K562 (cell line): ENCODE measurements around the gene KIAA1958. TPM values are rescaled to one million over a fixed set of nuclear protein-coding genes. Genes with fewer than 3 reads are reported as not detected.

ENCODE experiments used
- ATAC-seq: fragments of 200-7000 bp; cut with Tn5 transposase; 3 replicates; pipeline ENCODE4 v1.9.1; 2020; ENCODE audit warnings: moderate library complexity
- BruUV-seq: library from RNA; stranded (reverse); fragments of 400-500 nt; replicated peaks from 2 replicates; lab custom pipeline; 2021; lab: Mats Ljungman, UMichigan
- CTCF ChIA-PET: fragments of 300-600 bp; formaldehyde crosslinking; extraction: SDS; loops from one replicate; lab custom pipeline; 2021; ENCODE audit warnings: low intra/inter-chr PET ratio; lab: Yijun Ruan, JAX
- POLR2A ChIA-PET: fragments of 300-600, 350-650 bp; sonication (Branson Sonifier 250); formaldehyde crosslinking; extraction: SDS; loops from one replicate; lab custom pipeline; 2021; ENCODE audit warnings: antibody characterized with exemption, inconsistent platforms; lab: Yijun Ruan, JAX
- DNase-seq, 4 experiments: peaks; one replicate each; pipeline versions ENCODE4 v3.0.0 to v3.0.0-alpha.2; 2011 to 2018; ENCODE audit warnings: low spot score in 3 of 4, mixed read lengths in 3 of 4; ENCODE audit errors: extremely low read depth in 1 of 4
- FAIRE-seq: peaks from 2 replicates; lab custom pipeline; 2011; peaks lifted over from hg19 to GRCh38; lab: Jason Lieb, UNC
- H2AFZ ChIP-seq: 2 replicates; pipeline ENCODE4 v1.6.0; 2011; ENCODE audit warnings: low read depth, low read length, control low read depth, inconsistent platforms
- H3K27ac ChIP-seq: fragments of 200-600 bp; 3 replicates; pipeline ENCODE4 v1.8.0; 2011; ENCODE audit warnings: low read depth, mild to moderate bottlenecking, control low read depth, inconsistent platforms, low read length, moderate library complexity, mixed read lengths; ENCODE audit errors: extremely low read depth
- H3K27me3 ChIP-seq, 2 experiments: fragments of 300-600 bp in 1 of 2; 2 replicates in 1 of 2; 3 replicates in 1 of 2; pipeline versions ENCODE4 v1.6.0 to v1.8.0; 2011; ENCODE audit warnings: inconsistent platforms in 2 of 2, low read length in 2 of 2, mild to moderate bottlenecking in 1 of 2, mixed read lengths in 1 of 2, moderate library complexity in 1 of 2; ENCODE audit not compliant: control insufficient read depth in 2 of 2, insufficient read depth in 2 of 2
- H3K36me3 ChIP-seq: fragments of 300-600 bp; 3 replicates; pipeline ENCODE4 v1.8.0; 2011; ENCODE audit warnings: mild to moderate bottlenecking, low read length, inconsistent platforms; ENCODE audit not compliant: control insufficient read depth, insufficient read depth
- H3K4me1 ChIP-seq, 2 experiments: fragments of 200-600 bp in 1 of 2; replicated peaks in 1 of 2; 2 replicates in 1 of 2; 3 replicates in 1 of 2; pipeline versions ENCODE4 v1.5.1 to v1.8.0; 2011; ENCODE audit warnings: inconsistent platforms in 2 of 2, low read length in 2 of 2, mild to moderate bottlenecking in 1 of 2, mixed read lengths in 1 of 2, moderate library complexity in 1 of 2; ENCODE audit not compliant: control insufficient read depth in 2 of 2, insufficient read depth in 2 of 2
- H3K4me2 ChIP-seq: 2 replicates; pipeline ENCODE4 v1.6.1; 2011; ENCODE audit warnings: low read length, control low read depth, inconsistent platforms, mixed read lengths; ENCODE audit not compliant: insufficient read depth
- H3K4me3 ChIP-seq: fragments of 200-600 bp; sonication (generic), shearing (Covaris generic); 2 replicates; pipeline ENCODE4 v1.5.1; 2016; ENCODE audit warnings: control low read depth, inconsistent platforms
- H3K79me2 ChIP-seq: fragments of 200-600 bp; 3 replicates; pipeline ENCODE4 v1.8.0; 2011; ENCODE audit warnings: low read length, inconsistent platforms; ENCODE audit not compliant: control insufficient read depth, insufficient read depth
- H3K9ac ChIP-seq, 2 experiments: 2 replicates each; pipeline versions ENCODE4 v1.6.0 to v1.6.1; 2011; ENCODE audit warnings: low read depth in 2 of 2, low read length in 2 of 2, control low read depth in 1 of 2, inconsistent platforms in 1 of 2, mild to moderate bottlenecking in 1 of 2, mixed read lengths in 1 of 2; ENCODE audit not compliant: insufficient read depth in 1 of 2
- H3K9me1 ChIP-seq: one replicate; pipeline ENCODE4 v1.6.0; 2011; ENCODE audit warnings: inconsistent platforms, mild to moderate bottlenecking, low read length, moderate library complexity; ENCODE audit not compliant: control insufficient read depth, insufficient read depth
- H3K9me3 ChIP-seq: replicated peaks from 2 replicates; pipeline ENCODE4 v1.5.1; 2011; ENCODE audit warnings: low read depth, low read length, inconsistent platforms; ENCODE audit not compliant: control insufficient read depth, insufficient read depth
- H4K20me1 ChIP-seq: replicated peaks from 2 replicates; pipeline ENCODE4 v1.6.1; 2011; ENCODE audit warnings: low read length, inconsistent platforms, mixed read lengths; ENCODE audit not compliant: control insufficient read depth, insufficient read depth
- ATF6 ChIP-seq: sonication (generic); formaldehyde crosslinking; IDR thresholded peaks from 2 replicates; pipeline ENCODE4 v1.4.0; 2020; ENCODE audit warnings: mild to moderate bottlenecking, missing genetic modification reagents
- KAT8 ChIP-seq: fragments of 450-650 bp; IDR thresholded peaks from 2 replicates; pipeline ENCODE4 v1.6.1; 2016; ENCODE audit warnings: low read depth, mild to moderate bottlenecking
- PHF21A ChIP-seq: fragments of 450-650 bp; IDR thresholded peaks from 2 replicates; pipeline ENCODE4 v1.6.1; 2017; ENCODE audit warnings: low read depth, borderline replicate concordance
- SRSF3 ChIP-seq: fragments of 200-400 bp; formaldehyde crosslinking; IDR thresholded peaks from 2 replicates; pipeline ENCODE4 v1.6.1; 2016; ENCODE audit warnings: mild to moderate bottlenecking, low read length, moderate library complexity; ENCODE audit not compliant: insufficient read depth
- TAF9B ChIP-seq: fragments of 450-650 bp; IDR thresholded peaks from 2 replicates; pipeline ENCODE4 v1.6.1; 2018; ENCODE audit warnings: mild to moderate bottlenecking; ENCODE audit not compliant: partially characterized antibody
- WGBS: fragments of 100-300 bp; shearing (Covaris generic); methylation state at CpG from one replicate; pipeline ENCODE4 v1.1.6; 2016; ENCODE audit warnings: low coverage, mixed read lengths; ENCODE audit not compliant: insufficient coverage; ENCODE audit errors: missing lambda C conversion rate; 5-methylcytosine and 5-hydroxymethylcytosine counted together
- in situ Hi-C: fragments of 300-500 bp; cut with MboI; formaldehyde crosslinking; loops from 4 replicates; pipeline ENCODE4 v1.15.0; 2018; ENCODE audit warnings: inconsistent platforms, mixed read lengths
- intact Hi-C: fragments of 100-400 bp; cut with micrococcal nuclease; formaldehyde crosslinking; loops from 2 replicates; pipeline ENCODE4 v1.14.2; 2022
- polyA plus RNA-seq, 8 experiments: library from polyadenylated mRNA; depleted of rRNA in 4 of 8; stranded (reverse) in 5 of 8; unstranded in 3 of 8; fragments of >200 nt; fragmentation: Nextera tagmentation in 2 of 8; fragmentation: Illumina TruSeq in 1 of 8; extraction: Ambion mirVana in 2 of 8; extraction: Trizol in 1 of 8; gene quantifications; 2 replicates each; pipeline versions ENCODE4 v1.2.1 to v1.2.3, GENCODE V29; 2011 to 2014; ENCODE audit warnings: inconsistent platforms in 1 of 8, missing spikeins in 1 of 8
- total RNA-seq, 7 experiments: library from RNA; depleted of rRNA in 6 of 7; stranded (reverse); fragments of >200 nt in 6 of 7; fragmentation: Illumina TruSeq in 2 of 7; extraction: Trizol in 2 of 7; gene quantifications; 2 replicates each; pipeline versions ENCODE4 v1.2.1 to v1.2.3, GENCODE V29; 2011 to 2021; ENCODE audit warnings: low replicate concordance in 1 of 7

KIAA1958 gene
- total and polyA plus RNA-seq, 9 of the 15 experiments (the other 6 are each of a cell fraction or from before 2014, with no cell fraction given), result 1.1 to 16.0 (median 10.1) TPM

- FAIRE-seq (no peak), ATAC-seq (no peak), DNase-seq (no peak)
- Histone ChIP-seq H3K9me3 (no peaks in the 10 kb centered on the region), H3K9ac (no peak overlapping the region), H3K79me2 (peaks cover 91% of the 10 kb centered on the region), H3K9me1 (no peaks in the 10 kb centered on the region), H3K4me3 (no peak overlapping the region), H3K4me2 (no peak overlapping the region), H3K27ac (no peak overlapping the region), H3K36me3 (0 out of 3 replicates have a peak, but pooled peaks cover 3% of the 10 kb centered on the region)
- WGBS, result 76% methylated on average over 2 of the region's 2 CpGs
- CTCF ChIA-PET, result no interaction called here
- intact Hi-C loops, result loop anchor here (10.0 kb wide), 1 partner anchor 214 kb away; the partner anchor contains the start of gene INIP
- POLR2A ChIA-PET, result interaction anchor here (0.8 to 1.6 kb wide), 3 partner anchors 9 to 11 kb away, joined by 3 to 8 read pairs (median 4); no protein-coding TSS in a partner anchor
- no TSS peak for BruUV-seq
- TF ChIP-seq KAT8 (no peak), SRSF3 (no peak), PHF21A (no peak), TAF9B (no peak), ATF6 (no peak)
- TF ChIP-seq, all 486 proteins: peak for 0
- no peaks in the 10 kb centered on the region for H3K27me3 ChIP-seq
- H4K20me1 ChIP-seq, result no peaks in the 10 kb centered on the region
- H3K4me1 ChIP-seq, result peaks cover 5 to 9% of the 10 kb centered on the region in 2 experiments
- H2AFZ ChIP-seq, result no peak overlapping the region
- in situ Hi-C loops, result no loop called here
Measured at GRCh38 chr9:112500842-112501241, 14.2 kb downstream of the KIAA1958 start.
